NCI-H2171 treated with DMSO at 0.1 percent for 48 hours (cell line): ENCODE data around the gene TMLHE.
"Not testable (repeated sequence)": the region's sequence is repeated elsewhere in the genome, so short reads cannot be mapped to it uniquely, and the experiment has no call there.

ENCODE experiments used
- DNase-seq: peaks from one replicate; lab custom pipeline; 2025; lab: John Stamatoyannopoulos, UW

TMLHE gene

DNA sequence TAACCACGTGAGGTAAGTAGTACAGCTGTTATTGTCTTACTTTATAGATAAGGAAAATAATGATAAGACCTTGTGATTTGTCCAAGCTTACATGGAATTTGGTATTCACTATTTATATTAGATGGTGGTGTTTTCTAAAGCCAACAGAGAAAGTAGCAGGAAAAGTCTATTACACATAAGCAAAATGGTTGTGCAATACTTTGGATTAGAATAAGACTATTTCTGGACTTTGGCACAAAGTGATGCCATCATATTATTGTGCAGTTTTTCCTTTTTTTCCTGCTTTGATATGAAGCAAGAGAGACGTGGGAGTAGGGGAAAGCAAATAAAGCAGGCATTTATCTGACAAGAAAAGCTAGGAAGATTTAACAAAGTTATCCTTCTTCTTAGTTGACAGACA, 117.6 kb downstream of the TMLHE start:
- not testable (repeated sequence) for DNase-seq

DNA sequence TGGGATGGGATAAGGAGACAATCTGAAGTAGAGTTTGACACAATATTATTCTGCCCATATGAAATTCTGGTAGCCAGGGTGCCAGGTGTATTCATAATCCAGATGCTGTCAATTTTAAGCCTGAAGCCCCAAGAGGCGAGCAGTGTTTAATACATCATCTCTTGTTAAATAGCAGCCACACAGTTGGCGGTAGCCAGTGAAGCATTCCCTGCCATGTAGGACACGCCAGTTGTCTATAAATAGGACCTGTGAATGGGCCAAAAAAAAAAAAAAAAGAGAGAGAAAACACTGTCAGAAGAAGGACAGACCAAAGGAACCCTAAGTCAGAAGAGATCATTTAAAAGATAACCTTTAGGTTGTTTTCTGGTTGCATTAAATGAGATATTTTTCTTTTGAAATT, 121.3 kb downstream of the TMLHE start:
- DNase-seq = not testable (repeated sequence)

DNA sequence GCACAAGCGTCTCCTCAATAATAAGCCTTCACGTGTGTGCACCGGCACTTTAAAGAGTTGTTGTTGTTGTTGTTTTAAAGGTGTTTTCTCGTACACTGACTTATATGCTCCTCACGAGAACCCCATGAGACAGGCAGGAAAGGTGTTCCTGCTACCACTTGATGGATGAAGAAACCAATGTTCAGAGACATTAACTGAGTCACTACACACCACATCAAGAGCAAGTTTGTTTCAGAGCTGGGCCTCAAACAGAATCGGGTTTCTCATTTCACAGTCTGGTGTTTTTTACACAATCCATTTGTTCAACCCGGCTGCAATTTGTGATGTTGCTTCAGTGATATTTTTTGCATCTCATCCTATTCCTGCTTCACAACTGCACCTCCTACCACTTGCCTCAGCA, 135.6 kb downstream of the TMLHE start:
- not testable (repeated sequence) for DNase-seq

DNA sequence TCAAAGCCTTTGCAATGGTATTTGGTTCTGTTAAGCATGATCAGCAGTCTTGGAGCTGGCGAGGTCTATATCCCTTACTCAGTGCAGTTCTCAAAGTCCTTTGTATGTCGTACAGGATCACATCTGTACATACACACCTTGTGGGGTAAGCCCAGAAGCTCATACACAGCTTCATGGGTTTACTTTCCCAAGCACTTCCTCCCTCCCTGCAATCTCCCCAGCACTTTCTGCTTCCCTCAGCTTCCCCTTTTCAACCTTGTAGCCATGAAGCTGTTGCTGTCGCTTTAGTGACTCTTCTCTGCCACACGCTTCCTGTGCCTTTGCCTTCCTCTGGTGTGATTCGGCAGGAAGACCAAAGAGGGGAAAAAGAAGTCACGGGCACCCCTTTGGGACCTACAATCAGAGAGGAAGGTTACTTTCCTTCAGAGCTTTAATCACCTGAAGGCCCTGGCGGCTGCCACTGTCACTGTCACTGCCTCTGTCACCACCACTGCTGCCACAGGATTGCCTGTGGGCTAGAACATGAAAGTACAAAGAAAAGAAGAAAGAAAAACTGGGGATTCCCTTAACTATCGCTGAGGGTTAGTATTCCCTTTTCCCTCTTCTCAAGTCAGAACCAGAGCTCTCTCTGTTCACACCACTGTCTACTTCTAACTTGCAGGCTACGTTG, 146.3 kb downstream of the TMLHE start:
- not testable (repeated sequence) for DNase-seq

DNA sequence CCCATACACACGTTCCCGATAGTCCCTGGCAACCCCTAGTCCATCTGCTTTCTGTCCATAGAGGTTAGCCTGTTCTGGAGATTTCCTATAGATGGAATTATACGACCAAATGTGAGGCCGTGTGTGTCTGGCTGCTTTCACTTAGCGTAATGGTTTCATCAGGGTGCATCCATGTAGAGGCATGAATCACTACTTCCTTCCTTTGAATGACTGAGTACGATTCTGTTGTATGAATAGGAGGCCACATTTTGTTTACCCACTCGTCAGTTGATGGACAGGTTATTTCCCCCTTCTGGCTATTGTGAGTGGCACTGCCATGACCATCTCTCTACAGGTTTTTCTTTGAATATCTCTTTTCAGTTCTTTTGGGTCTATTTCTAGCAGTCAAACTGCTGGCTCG, 152.3 kb downstream of the TMLHE start:
- not testable (repeated sequence) for DNase-seq

DNA sequence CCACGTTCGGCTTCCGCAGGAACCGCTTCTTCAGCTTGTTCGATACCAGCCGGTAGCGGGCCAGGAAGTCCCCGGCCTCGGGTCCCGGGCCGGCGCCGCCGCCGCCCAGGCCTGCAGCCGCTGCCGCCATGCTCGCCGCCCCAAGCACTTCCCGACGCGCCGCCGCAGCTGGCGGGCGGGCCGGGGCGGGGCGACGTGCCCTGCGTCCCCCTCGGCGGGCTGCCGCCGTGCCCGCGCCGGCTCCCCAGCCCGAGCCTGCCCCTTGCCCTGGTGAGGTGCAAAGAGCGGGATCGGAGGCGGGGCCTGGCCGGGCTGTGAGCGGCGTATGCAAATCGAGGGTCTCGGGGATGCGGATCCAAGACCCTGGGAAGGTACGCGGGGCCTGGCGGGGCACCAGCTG, 154.3 kb downstream of the TMLHE start, which contains the start of gene F8A3:
Gene F8A3, minus strand, starts transcription at position 150 of the 400 bp plus-strand sequence. Its CDS starts 20 bp downstream, at position 130.
- DNase-seq = not testable (repeated sequence)

DNA sequence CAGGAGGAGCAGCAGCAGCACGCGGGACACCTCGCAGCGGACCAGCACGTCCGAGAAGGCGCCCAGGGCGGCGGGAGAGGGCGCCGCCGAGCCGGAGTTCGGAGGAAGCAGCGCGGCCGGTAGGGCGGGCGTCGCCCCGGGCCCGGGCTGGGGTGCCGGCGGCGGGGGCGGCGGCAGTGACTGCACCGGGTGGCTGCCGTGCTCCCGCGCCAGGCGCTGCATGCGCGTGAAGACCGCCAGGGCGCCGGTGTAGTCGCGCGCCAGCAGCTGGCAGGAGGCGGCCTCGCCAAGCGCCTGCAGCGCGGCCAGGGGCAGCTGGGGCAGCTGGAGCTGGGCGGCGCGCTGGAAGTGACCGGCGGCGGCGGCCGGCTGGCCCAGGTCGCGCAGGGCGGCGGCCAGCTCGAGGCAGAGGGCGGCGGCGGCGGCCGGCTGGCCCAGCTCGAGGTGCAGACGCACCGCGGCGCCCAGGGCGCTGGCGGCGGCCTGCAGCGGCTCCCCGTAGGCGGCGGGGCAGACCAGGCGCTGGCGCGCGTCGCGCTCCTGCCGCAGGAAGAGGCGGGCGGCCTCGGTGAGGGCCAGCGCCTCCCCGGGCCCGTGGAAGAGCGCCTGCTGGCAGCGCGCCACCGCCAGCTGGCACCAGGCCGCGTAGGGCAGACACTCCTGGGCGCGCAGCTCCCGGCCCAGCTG, 154.8 kb downstream of the TMLHE start:
- DNase-seq = not testable (repeated sequence)

DNA sequence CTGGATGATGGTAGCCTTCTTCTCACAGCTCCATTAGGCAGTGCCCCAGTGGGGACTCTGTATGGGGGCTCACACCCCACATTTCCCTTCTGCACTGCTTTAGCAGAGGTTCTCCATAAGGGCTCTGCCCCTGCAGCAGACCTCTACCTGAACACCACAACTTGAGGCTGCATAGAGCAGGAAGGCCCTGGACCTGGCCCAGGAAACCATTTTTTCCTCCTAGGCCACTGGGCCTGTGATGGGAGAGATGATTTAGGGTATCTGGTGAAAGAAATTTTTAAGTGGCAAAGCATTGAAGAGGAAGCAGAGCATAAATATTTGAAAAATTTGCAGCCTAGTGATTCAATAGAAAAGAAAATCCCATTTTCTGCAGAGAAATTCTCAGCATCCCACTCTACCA, 171.7 kb downstream of the TMLHE start:
- no peak for DNase-seq
